ENCODE results near the gene LRRTM4. TPM values are rescaled to one million over a fixed set of nuclear protein-coding genes. Genes with fewer than 3 reads are reported as not detected.

The LRRTM4 gene
- not detected in 2 replicates for total RNA-seq
- 0.05 TPM in 1 of 2 replicates, not detected in the other for polyA plus RNA-seq
- not detected in 2 replicates for polyA plus RNA-seq (2012)
- not detected in 2 replicates for polyA minus RNA-seq (ENCODE audit: low replicate concordance)

DNA sequence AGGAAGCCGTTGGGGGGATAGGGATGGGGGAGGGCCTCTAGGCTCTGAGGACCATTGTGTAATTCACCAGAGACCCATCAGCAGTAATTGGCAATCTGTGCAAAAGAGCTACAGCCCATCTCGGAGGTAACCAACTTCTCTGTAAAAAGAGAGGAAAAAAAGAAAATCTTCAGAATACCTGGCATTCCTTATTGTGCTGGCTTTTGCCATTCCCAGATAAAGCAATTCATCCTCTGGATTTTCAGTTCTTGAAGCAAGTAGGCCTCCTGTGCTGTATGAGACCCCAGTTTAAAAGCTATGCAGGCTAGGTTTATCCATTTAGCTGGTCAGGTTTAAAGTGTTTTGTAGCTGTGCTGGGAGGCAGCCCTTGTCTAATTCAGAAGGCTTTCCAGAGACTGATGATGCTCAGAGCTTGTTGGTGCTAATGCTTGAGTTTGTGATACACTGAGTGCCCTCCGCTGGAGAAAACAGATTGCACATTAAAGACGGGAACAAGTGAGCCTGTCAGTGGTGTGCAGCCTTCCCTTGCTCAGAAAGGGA lies at the start of gene LRRTM4:
TSS of gene LRRTM4 (minus strand) at position 446 of the 540 bp plus-strand sequence.
- Histone ChIP-seq H3K4me3 (replicated peaks in 1 of 4; ENCODE audit: control extremely low read depth in 1 of 4, insufficient read depth in 1 of 4, low read depth in 3 of 4, low read length in 4 of 4) (no peak within 1 kb of the TSS), H3K27me3 (ENCODE audit: control insufficient read depth, insufficient read depth, low read length) (no peaks in the 10 kb centered on the region), H2AFZ (ENCODE audit: low read length) (peak within 1 kb of the TSS; percentile 43), H4K20me1 (ENCODE audit: control insufficient read depth, extremely low read depth, insufficient read depth, low read length) (no peaks in the 10 kb centered on the region), H3K79me2 (ENCODE audit: control insufficient read depth, insufficient read depth, low read length) (no peaks in the 10 kb centered on the region), H3K4me2 (ENCODE audit: extremely low read depth, insufficient read depth, low read length) (peak within 1 kb of the TSS; percentile 48), H3K9me3 (ENCODE audit: control insufficient read depth, insufficient read depth, low read depth, low read length) (no peaks in the 10 kb centered on the region), H3K27ac (ENCODE audit: insufficient read depth, low read length) (no peak within 1 kb of the TSS), H3K9ac (ENCODE audit: insufficient read depth, low read length) (no peak within 1 kb of the TSS), H3K4me1 (ENCODE audit: control insufficient read depth, extremely low read depth, insufficient read depth, low read length) (no peaks in the 10 kb centered on the region), H3K36me3 (ENCODE audit: control insufficient read depth, insufficient read depth, low read length) (no peaks in the 10 kb centered on the region)
- TF ChIP-seq, protein P1, sequence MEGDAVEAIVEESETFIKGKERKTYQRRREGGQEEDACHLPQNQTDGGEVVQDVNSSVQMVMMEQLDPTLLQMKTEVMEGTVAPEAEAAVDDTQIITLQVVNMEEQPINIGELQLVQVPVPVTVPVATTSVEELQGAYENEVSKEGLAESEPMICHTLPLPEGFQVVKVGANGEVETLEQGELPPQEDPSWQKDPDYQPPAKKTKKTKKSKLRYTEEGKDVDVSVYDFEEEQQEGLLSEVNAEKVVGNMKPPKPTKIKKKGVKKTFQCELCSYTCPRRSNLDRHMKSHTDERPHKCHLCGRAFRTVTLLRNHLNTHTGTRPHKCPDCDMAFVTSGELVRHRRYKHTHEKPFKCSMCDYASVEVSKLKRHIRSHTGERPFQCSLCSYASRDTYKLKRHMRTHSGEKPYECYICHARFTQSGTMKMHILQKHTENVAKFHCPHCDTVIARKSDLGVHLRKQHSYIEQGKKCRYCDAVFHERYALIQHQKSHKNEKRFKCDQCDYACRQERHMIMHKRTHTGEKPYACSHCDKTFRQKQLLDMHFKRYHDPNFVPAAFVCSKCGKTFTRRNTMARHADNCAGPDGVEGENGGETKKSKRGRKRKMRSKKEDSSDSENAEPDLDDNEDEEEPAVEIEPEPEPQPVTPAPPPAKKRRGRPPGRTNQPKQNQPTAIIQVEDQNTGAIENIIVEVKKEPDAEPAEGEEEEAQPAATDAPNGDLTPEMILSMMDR (conservative IDR thresholded peaks at IDR 0.05 in 1 of 2, IDR thresholded peaks at IDR 0.05 in 1 of 2; ENCODE audit: low read depth in 1 of 2, low read length in 2 of 2) = peak in 1 of 2 donors; percentile 21
- TF ChIP-seq EZH2 (IDR thresholded peaks at IDR 0.05; ENCODE audit: low read length, missing control alignments) = no peak
- DNase-seq (ENCODE audit: low read depth in 2 of 2) = peak; percentile 2 to 36

DNA sequence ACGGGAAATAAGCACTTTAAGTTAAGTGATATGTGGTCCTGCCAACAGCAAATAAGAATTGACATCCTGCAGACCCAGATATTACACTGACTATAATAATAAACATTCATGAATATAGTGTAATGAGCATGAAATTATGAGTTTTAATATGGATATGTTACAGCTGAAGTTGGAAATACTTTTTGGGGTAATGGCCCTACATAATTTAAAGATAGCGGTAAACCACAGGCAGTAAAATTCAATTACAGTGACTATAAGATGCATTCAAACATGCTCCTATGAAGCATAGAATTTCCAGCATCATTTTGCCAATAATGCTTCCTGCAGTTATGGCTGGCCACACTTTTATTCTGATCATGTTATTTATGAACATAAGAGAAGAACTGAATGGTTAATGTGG lies 49.4 kb upstream of the LRRTM4 start:
- Histone ChIP-seq H3K4me3 (replicated peaks in 1 of 4; ENCODE audit: control extremely low read depth in 1 of 4, insufficient read depth in 1 of 4, low read depth in 3 of 4, low read length in 4 of 4) (no peak overlapping the region), H3K36me3 (ENCODE audit: control insufficient read depth, insufficient read depth, low read length) (no peaks in the 10 kb centered on the region), H3K4me1 (ENCODE audit: control insufficient read depth, extremely low read depth, insufficient read depth, low read length) (no peaks in the 10 kb centered on the region), H3K9ac (ENCODE audit: insufficient read depth, low read length) (no peak overlapping the region), H2AFZ (ENCODE audit: low read length) (no peak overlapping the region), H3K27ac (ENCODE audit: insufficient read depth, low read length) (no peak overlapping the region), H3K27me3 (ENCODE audit: control insufficient read depth, insufficient read depth, low read length) (no peaks in the 10 kb centered on the region), H3K9me3 (ENCODE audit: control insufficient read depth, insufficient read depth, low read depth, low read length) (no peaks in the 10 kb centered on the region), H4K20me1 (ENCODE audit: control insufficient read depth, extremely low read depth, insufficient read depth, low read length) (no peaks in the 10 kb centered on the region), H3K79me2 (ENCODE audit: control insufficient read depth, insufficient read depth, low read length) (no peaks in the 10 kb centered on the region), H3K4me2 (ENCODE audit: extremely low read depth, insufficient read depth, low read length) (no peak overlapping the region)
- no peak for DNase-seq (ENCODE audit: low read depth in 2 of 2)
- TF ChIP-seq, protein P1 (conservative IDR thresholded peaks at IDR 0.05 in 1 of 2, IDR thresholded peaks at IDR 0.05 in 1 of 2; ENCODE audit: low read depth in 1 of 2, low read length in 2 of 2) = no peak
- TF ChIP-seq EZH2 (IDR thresholded peaks at IDR 0.05; ENCODE audit: low read length, missing control alignments) = no peak

DNA sequence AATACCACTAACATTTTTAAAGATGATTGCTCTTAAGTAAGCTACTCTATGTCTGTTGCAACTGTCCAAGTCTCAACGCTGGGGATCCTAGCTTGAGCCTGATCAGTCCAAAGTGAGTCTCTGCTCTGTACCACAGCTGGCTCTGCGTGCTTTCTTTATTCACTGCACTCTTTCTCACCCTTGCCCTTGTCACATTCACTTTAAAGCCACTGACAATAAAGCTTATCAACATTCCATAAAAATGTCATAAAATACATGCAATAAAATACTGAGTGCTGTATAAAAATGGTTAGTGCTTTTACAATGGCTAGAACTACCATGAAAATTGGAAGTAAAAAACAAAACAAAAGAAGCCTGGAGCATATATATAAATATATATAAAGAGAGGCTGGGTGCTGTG lies 45.5 kb upstream of the LRRTM4 start:
- Histone ChIP-seq H4K20me1 (ENCODE audit: control insufficient read depth, extremely low read depth, insufficient read depth, low read length) (no peaks in the 10 kb centered on the region), H3K27ac (ENCODE audit: insufficient read depth, low read length) (no peak overlapping the region), H2AFZ (ENCODE audit: low read length) (no peak overlapping the region), H3K79me2 (ENCODE audit: control insufficient read depth, insufficient read depth, low read length) (no peaks in the 10 kb centered on the region), H3K9me3 (ENCODE audit: control insufficient read depth, insufficient read depth, low read depth, low read length) (no peaks in the 10 kb centered on the region), H3K36me3 (ENCODE audit: control insufficient read depth, insufficient read depth, low read length) (no peaks in the 10 kb centered on the region), H3K9ac (ENCODE audit: insufficient read depth, low read length) (no peak overlapping the region), H3K4me1 (ENCODE audit: control insufficient read depth, extremely low read depth, insufficient read depth, low read length) (no peaks in the 10 kb centered on the region), H3K4me2 (ENCODE audit: extremely low read depth, insufficient read depth, low read length) (no peak overlapping the region), H3K27me3 (ENCODE audit: control insufficient read depth, insufficient read depth, low read length) (no peaks in the 10 kb centered on the region), H3K4me3 (replicated peaks in 1 of 4; ENCODE audit: control extremely low read depth in 1 of 4, insufficient read depth in 1 of 4, low read depth in 3 of 4, low read length in 4 of 4) (no peak overlapping the region)
- TF ChIP-seq, protein P1 (conservative IDR thresholded peaks at IDR 0.05 in 1 of 2, IDR thresholded peaks at IDR 0.05 in 1 of 2; ENCODE audit: low read depth in 1 of 2, low read length in 2 of 2) = no peak
- TF ChIP-seq EZH2 (IDR thresholded peaks at IDR 0.05; ENCODE audit: low read length, missing control alignments) = no peak
- peak in 1 of 2 donors; percentile 1 for DNase-seq (ENCODE audit: low read depth in 2 of 2)
